D721Med (cell line): ENCODE results near the gene NKX2-1.
"Not testable (repeated sequence)": the region's sequence is repeated elsewhere in the genome, so short reads cannot be mapped to it uniquely, and the experiment has no call there.

Source experiments
- DNase-seq: peaks from one replicate; pipeline ENCODE4 v3.0.0; 2011; ENCODE audit warnings: low spot score; ENCODE audit not compliant: insufficient read length
- FAIRE-seq: peaks from 2 replicates; lab custom pipeline; 2011; peaks lifted over from hg19 to GRCh38; lab: Jason Lieb, UNC
- CTCF ChIP-seq: IDR thresholded peaks from 2 replicates; pipeline ENCODE4 v1.5.1; 2012; ENCODE audit warnings: mild to moderate bottlenecking, control low read depth; ENCODE audit not compliant: insufficient read depth; ENCODE audit errors: missing control alignments

Gene NKX2-1

GRCh38 chr14:36478782-36479181 lies 41.2 kb downstream of the NKX2-1 start:
- FAIRE-seq (no peak), DNase-seq (no peak)
- no peak for TF ChIP-seq CTCF

- FAIRE-seq (no peak), DNase-seq (no peak)
- TF ChIP-seq CTCF: no peak
Measured at GRCh38 chr14:36477266-36477665, 42.8 kb downstream of the NKX2-1 start.

GRCh38 chr14:36476061-36476460 lies 44.0 kb downstream of the NKX2-1 start:
- not testable (repeated sequence) for DNase-seq, FAIRE-seq

GRCh38 chr14:36474593-36474992 lies 45.4 kb downstream of the NKX2-1 start:
- FAIRE-seq: no peak

GRCh38 chr14:36471431-36471830 lies 48.6 kb downstream of the NKX2-1 start:
- FAIRE-seq: no peak

More at GRCh38 chr14:36474593-36474992, 45.4 kb downstream of the NKX2-1 start:
- TF ChIP-seq CTCF: no peak
- DNase-seq: no peak

GRCh38 chr14:36467332-36467731 lies 52.7 kb downstream of the NKX2-1 start:
- DNase-seq (no peak), FAIRE-seq (no peak)
- no peak for TF ChIP-seq CTCF

More at GRCh38 chr14:36471431-36471830, 48.6 kb downstream of the NKX2-1 start:
- DNase-seq: no peak
- no peak for TF ChIP-seq CTCF
